MM.1S (cell line): ENCODE data around the gene IFI30.

Source experiments
- DNase-seq: peaks from one replicate; pipeline ENCODE4 v3.0.0-alpha.2; 2015
- H2AFZ ChIP-seq: fragments of 300-600 bp; sonication (generic); 2 replicates; pipeline ENCODE4 v1.6.0; 2016; ENCODE audit warnings: antibody characterized with exemption, low read length
- H3F3A ChIP-seq: fragments of 300-600 bp; sonication (generic); 2 replicates; pipeline ENCODE4 v1.6.1; 2016; ENCODE audit warnings: mild to moderate bottlenecking, antibody characterized with exemption, low read length, moderate library complexity, mixed read lengths; ENCODE audit not compliant: insufficient read depth
- H3K27ac ChIP-seq: fragments of 300-600 bp; sonication (generic); 2 replicates; pipeline ENCODE4 v1.5.1; 2016; ENCODE audit warnings: mild to moderate bottlenecking, low read length
- H3K27me3 ChIP-seq: fragments of 300-600 bp; sonication (generic); replicated peaks from 2 replicates; pipeline ENCODE4 v1.6.0; 2016; ENCODE audit warnings: low read length; ENCODE audit not compliant: insufficient read depth
- H3K36me3 ChIP-seq: fragments of 300-600 bp; sonication (generic); replicated peaks from 2 replicates; pipeline ENCODE4 v1.6.1; 2016; ENCODE audit warnings: mild to moderate bottlenecking, low read length, mixed read lengths; ENCODE audit not compliant: insufficient read depth
- H3K4me1 ChIP-seq: fragments of 300-600 bp; sonication (generic); 2 replicates; pipeline ENCODE4 v1.6.1; 2016; ENCODE audit warnings: low read length, mixed read lengths
- H3K4me2 ChIP-seq: fragments of 300-600 bp; sonication (generic); 2 replicates; pipeline ENCODE4 v1.6.0; 2016; ENCODE audit warnings: low read depth, low read length
- H3K4me3 ChIP-seq: fragments of 300-600 bp; sonication (generic); 2 replicates; pipeline ENCODE4 v1.5.1; 2016; ENCODE audit warnings: low read length, mixed read lengths
- H3K79me2 ChIP-seq: fragments of 300-600 bp; sonication (generic); 2 replicates; pipeline ENCODE4 v1.6.1; 2016; ENCODE audit warnings: mixed run types, low read length, mixed read lengths
- H3K9ac ChIP-seq: fragments of 300-600 bp; sonication (generic); 2 replicates; pipeline ENCODE4 v1.6.1; 2016; ENCODE audit warnings: low read length, mixed read lengths
- H3K9me2 ChIP-seq: fragments of 300-600 bp; sonication (generic); replicated peaks from 2 replicates; pipeline ENCODE4 v1.6.1; 2016; ENCODE audit warnings: mild to moderate bottlenecking, low read length, mixed read lengths; ENCODE audit not compliant: insufficient read depth
- H3K9me3 ChIP-seq: fragments of 300-600 bp; sonication (generic); replicated peaks from 2 replicates; pipeline ENCODE4 v1.6.1; 2016; ENCODE audit warnings: mild to moderate bottlenecking, low read length, mixed read lengths; ENCODE audit not compliant: insufficient read depth
- H4K20me1 ChIP-seq: fragments of 300-600 bp; sonication (generic); 2 replicates; pipeline ENCODE4 v1.6.1; 2016; ENCODE audit warnings: mild to moderate bottlenecking, low read length, moderate library complexity, mixed read lengths; ENCODE audit not compliant: insufficient read depth
- EZH2 ChIP-seq: fragments of 300-600 bp; sonication (generic); optimal IDR thresholded peaks from 2 replicates; pipeline ENCODE3; 2017; ENCODE audit warnings: low read depth, mild to moderate bottlenecking, antibody characterized with exemption, low read length, mixed read lengths
- EZH2phosphoT487 ChIP-seq: fragments of 300-600 bp; sonication (generic); IDR thresholded peaks from 2 replicates; pipeline ENCODE4 v1.6.1; 2018; ENCODE audit warnings: antibody characterized with exemption, low read length
- TF ChIP-seq, protein P1 (sequence below): fragments of 300-600 bp; sonication (generic); IDR thresholded peaks from 2 replicates; pipeline ENCODE4 v1.5.1; 2016; ENCODE audit warnings: antibody characterized with exemption, low read length, mixed read lengths

The IFI30 gene

DNA sequence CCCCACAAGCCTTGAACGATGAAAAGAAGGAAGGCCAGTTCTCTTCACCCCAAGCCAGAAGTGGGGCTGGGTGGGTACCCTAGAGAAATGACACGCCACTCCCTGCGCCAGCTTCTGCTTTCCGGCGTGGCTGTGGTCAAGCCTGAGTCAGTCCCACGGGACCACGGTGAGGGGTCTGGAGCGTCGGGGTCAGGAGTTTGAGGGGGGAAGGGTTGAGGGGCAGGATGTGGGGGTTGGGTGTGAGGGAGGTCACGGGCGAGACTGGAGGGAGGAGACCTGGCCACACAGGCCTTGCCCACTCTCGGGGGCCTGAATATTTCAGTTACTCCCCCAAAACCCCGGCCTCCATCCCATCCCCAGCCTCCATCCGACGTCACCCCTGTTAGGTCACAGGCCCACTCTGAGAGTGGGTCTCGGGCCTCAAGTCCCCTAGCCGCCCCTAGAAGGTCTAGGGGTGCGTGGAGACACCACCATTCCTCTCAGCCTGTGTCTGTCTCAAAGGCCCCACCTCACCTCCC lies 500 bp upstream of the IFI30 start:
- H3K4me3 ChIP-seq: peak overlapping the region; percentile 64; the same call in 1 of the 2 replicates

DNA sequence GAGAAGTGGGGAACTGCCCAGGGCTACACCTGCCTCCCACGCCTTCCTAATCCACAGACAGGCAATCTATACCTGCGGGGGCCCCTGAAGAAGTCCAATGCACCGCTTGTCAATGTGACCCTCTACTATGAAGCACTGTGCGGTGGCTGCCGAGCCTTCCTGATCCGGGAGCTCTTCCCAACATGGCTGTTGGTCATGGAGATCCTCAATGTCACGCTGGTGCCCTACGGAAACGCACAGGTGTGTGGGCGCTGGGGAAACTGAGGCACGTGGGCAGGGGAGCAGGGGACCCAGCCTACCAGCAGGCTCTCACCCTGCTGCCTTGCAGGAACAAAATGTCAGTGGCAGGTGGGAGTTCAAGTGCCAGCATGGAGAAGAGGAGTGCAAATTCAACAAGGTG lies 1.4 kb downstream of the IFI30 start:
- H3K4me3 ChIP-seq: peak overlapping the region; percentile 64
- H4K20me1 ChIP-seq: no peaks in the 10 kb centered on the region
- peaks cover 5% of the 10 kb centered on the region; the same call in 1 of the 2 replicates for H3K79me2 ChIP-seq
- peaks cover 8% of the 10 kb centered on the region; the same call in 1 of the 2 replicates for H3K4me1 ChIP-seq
- no peaks in the 10 kb centered on the region for H3K36me3 ChIP-seq
- no peaks in the 10 kb centered on the region for H3K9me2 ChIP-seq
- no peak for DNase-seq
- H2AFZ ChIP-seq: no peak overlapping the region
- peaks cover 10% of the 10 kb centered on the region; the same call in 1 of the 2 replicates for H3F3A ChIP-seq
- H3K9me3 ChIP-seq: no peaks in the 10 kb centered on the region
- TF ChIP-seq EZH2phosphoT487: no peak
- TF ChIP-seq EZH2: no peak
- TF ChIP-seq, protein P1, sequence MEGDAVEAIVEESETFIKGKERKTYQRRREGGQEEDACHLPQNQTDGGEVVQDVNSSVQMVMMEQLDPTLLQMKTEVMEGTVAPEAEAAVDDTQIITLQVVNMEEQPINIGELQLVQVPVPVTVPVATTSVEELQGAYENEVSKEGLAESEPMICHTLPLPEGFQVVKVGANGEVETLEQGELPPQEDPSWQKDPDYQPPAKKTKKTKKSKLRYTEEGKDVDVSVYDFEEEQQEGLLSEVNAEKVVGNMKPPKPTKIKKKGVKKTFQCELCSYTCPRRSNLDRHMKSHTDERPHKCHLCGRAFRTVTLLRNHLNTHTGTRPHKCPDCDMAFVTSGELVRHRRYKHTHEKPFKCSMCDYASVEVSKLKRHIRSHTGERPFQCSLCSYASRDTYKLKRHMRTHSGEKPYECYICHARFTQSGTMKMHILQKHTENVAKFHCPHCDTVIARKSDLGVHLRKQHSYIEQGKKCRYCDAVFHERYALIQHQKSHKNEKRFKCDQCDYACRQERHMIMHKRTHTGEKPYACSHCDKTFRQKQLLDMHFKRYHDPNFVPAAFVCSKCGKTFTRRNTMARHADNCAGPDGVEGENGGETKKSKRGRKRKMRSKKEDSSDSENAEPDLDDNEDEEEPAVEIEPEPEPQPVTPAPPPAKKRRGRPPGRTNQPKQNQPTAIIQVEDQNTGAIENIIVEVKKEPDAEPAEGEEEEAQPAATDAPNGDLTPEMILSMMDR: no peak
- H3K27me3 ChIP-seq: no peaks in the 10 kb centered on the region
- peak overlapping the region; percentile 97 for H3K4me2 ChIP-seq
- H3K27ac ChIP-seq: no peak overlapping the region
- peak overlapping the region; percentile 60; the same call in 1 of the 2 replicates for H3K9ac ChIP-seq

More for the DNA sequence above, 500 bp upstream of the IFI30 start:
- Histone ChIP-seq H3K9me2 (no peaks in the 10 kb centered on the region), H2AFZ (peak overlapping the region; percentile 63), H3K27me3 (no peaks in the 10 kb centered on the region), H3K9me3 (no peaks in the 10 kb centered on the region), H3K36me3 (no peaks in the 10 kb centered on the region), H3K4me1 (peaks cover 8% of the 10 kb centered on the region; the same call in 1 of the 2 replicates), H3F3A (peaks cover 10% of the 10 kb centered on the region; the same call in 1 of the 2 replicates), H3K4me2 (peak overlapping the region; percentile 97), H4K20me1 (no peaks in the 10 kb centered on the region), H3K27ac (no peak overlapping the region; the same call in 1 of the 2 replicates), H3K79me2 (peaks cover 5% of the 10 kb centered on the region; the same call in 1 of the 2 replicates), H3K9ac (peak overlapping the region; percentile 60; the same call in 1 of the 2 replicates)
- no peak for DNase-seq
- TF ChIP-seq, protein P1: no peak
- TF ChIP-seq EZH2phosphoT487 (no peak), EZH2 (no peak)

DNA sequence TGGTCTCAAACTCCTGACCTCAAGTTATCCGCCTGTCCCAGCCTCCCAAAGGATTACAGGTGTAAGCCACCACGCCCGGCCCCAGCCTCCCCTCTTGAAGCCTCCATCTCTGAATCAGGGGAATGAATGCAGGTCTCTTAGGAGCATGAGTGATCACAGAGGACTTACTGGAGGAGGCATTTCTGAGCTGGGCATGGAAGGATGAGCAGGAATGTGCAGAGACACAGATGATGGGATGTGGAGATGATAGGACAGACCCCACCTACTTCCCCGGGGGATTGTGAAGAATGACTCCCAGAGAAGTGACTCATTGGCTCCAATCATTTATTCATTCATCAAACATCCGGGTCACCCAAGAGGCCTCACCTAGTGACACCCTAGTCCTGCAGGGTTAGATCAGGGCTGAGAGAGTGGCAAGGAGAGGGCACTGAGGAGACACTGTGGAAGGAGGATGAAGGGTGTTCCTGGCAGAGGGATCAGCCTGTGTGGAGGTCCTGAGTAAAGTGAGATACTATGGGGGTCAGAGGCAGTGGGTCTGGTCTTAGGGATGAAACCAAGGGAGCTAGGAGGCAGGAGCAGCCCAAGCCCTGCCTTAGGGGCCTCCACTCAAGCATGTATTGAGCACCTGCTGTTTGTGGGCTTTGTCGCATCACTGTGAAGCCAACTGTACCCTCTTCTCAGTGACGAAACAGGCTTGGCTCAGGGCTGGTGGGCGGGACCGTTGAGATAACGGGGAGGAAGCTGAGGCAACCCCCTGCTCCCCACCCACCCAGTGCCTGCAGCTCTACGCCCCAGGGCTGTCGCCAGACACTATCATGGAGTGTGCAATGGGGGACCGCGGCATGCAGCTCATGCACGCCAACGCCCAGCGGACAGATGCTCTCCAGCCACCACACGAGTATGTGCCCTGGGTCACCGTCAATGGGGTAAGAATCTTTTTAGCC lies 3.0 kb downstream of the IFI30 start:
- H3K9me3 ChIP-seq: no peaks in the 10 kb centered on the region
- H3K4me1 ChIP-seq: peaks cover 8% of the 10 kb centered on the region; the same call in 1 of the 2 replicates
- H3F3A ChIP-seq: peaks cover 10% of the 10 kb centered on the region; the same call in 1 of the 2 replicates
- DNase-seq: no peak
- peaks cover 5% of the 10 kb centered on the region; the same call in 1 of the 2 replicates for H3K79me2 ChIP-seq
- H4K20me1 ChIP-seq: no peaks in the 10 kb centered on the region
- no peak overlapping the region for H3K4me2 ChIP-seq
- H3K27me3 ChIP-seq: no peaks in the 10 kb centered on the region
- no peak overlapping the region for H3K4me3 ChIP-seq
- TF ChIP-seq EZH2: no peak
- TF ChIP-seq, protein P1: no peak
- TF ChIP-seq EZH2phosphoT487: no peak
- no peaks in the 10 kb centered on the region for H3K36me3 ChIP-seq
- no peak overlapping the region for H2AFZ ChIP-seq
- H3K9me2 ChIP-seq: no peaks in the 10 kb centered on the region
- H3K27ac ChIP-seq: no peak overlapping the region
- no peak overlapping the region for H3K9ac ChIP-seq
